Measurements from ENCODE around the gene RPS15. TPM values are rescaled to one million over a fixed set of nuclear protein-coding genes. Genes with fewer than 3 reads are reported as not detected.

RPS15 gene
- total and polyA plus RNA-seq, 9 of the 15 experiments (the other 6 are each of a cell fraction or from before 2014, with no cell fraction given) = 605 to 2,791 (median 957) TPM

DNA sequence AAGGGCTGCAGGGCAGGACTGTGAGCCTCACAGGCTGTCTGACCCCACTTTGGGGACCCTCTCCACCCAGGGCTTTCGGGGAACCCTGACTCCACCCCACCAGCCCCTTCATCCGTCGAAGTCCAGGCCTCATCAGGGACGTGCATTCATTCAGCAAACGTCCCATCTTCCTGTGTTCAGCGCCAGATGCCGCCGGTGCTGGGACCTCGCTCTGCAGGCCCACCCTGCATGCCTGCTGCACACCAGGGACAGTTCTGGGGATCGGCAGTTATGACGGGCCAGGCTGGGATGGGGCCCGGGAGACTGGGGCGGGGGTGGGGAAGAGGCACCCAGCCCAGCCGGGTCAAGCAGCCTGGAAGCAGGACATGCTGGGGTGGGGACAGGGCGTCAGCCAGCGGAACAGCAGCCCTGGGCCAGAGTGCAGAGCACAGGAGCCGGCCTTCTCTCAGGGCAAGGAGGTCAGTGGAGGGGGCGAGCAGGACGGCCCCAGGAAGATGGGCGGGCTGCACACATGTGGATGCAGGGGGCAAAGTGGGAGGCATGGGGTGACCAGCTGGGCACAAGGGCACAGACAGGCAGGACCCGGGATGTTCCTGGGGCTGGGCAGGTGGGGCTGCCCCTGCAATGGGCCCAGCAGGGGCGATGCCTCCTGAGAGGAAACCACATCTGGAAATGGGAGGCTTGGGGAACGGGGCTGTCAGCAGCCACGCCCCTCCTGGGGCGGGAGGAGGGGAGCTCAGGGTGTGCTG is 42.0 kb upstream of the RPS15 start (continued):
- TF ChIP-seq IRF9 (tag; IDR thresholded peaks at IDR 0.05) = no peak
- TF ChIP-seq, protein P1, sequence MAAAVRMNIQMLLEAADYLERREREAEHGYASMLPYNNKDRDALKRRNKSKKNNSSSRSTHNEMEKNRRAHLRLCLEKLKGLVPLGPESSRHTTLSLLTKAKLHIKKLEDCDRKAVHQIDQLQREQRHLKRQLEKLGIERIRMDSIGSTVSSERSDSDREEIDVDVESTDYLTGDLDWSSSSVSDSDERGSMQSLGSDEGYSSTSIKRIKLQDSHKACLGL (CRISPR knock-in tag; IDR thresholded peaks at IDR 0.05; ENCODE audit: borderline replicate concordance, poor library complexity, severe bottlenecking) = no peak
- no peak for TF ChIP-seq MAFF (IDR thresholded peaks at IDR 0.05; ENCODE audit: low read length)
- no peak for TF ChIP-seq E2F3 (CRISPR knock-in tag; IDR thresholded peaks at IDR 0.05)
- TF ChIP-seq SIN3A (IDR thresholded peaks at IDR 0.05; ENCODE audit: borderline replicate concordance in 2 of 2, control insufficient read depth in 1 of 2, low read depth in 2 of 2, low read length in 2 of 2) = no peak
- no peak for TF ChIP-seq WHSC1 (IDR thresholded peaks at IDR 0.05; ENCODE audit: low read length)
- TF ChIP-seq MXI1 (IDR thresholded peaks at IDR 0.05; ENCODE audit: low read depth, low read length) = no peak
- TF ChIP-seq, protein P2, sequence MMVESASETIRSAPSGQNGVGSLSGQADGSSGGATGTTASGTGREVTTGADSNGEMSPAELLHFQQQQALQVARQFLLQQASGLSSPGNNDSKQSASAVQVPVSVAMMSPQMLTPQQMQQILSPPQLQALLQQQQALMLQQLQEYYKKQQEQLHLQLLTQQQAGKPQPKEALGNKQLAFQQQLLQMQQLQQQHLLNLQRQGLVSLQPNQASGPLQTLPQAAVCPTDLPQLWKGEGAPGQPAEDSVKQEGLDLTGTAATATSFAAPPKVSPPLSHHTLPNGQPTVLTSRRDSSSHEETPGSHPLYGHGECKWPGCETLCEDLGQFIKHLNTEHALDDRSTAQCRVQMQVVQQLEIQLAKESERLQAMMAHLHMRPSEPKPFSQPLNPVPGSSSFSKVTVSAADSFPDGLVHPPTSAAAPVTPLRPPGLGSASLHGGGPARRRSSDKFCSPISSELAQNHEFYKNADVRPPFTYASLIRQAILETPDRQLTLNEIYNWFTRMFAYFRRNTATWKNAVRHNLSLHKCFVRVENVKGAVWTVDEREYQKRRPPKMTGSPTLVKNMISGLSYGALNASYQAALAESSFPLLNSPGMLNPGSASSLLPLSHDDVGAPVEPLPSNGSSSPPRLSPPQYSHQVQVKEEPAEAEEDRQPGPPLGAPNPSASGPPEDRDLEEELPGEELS (CRISPR knock-in tag; IDR thresholded peaks at IDR 0.05; ENCODE audit: borderline replicate concordance) = 0 out of 2 replicates have a peak, but pooled peaks have one; percentile 46
- no peak for TF ChIP-seq E2F8 (IDR thresholded peaks at IDR 0.05; ENCODE audit: low read depth, partially characterized antibody)
- no peak for TF ChIP-seq BRD9 (IDR thresholded peaks at IDR 0.05; ENCODE audit: low read depth, partially characterized antibody)
- TF ChIP-seq ESRRB (CRISPR knock-in tag; IDR thresholded peaks at IDR 0.05; ENCODE audit: borderline replicate concordance) = no peak
- no peak for TF ChIP-seq HLTF (IDR thresholded peaks at IDR 0.05)
- TF ChIP-seq, protein P3, sequence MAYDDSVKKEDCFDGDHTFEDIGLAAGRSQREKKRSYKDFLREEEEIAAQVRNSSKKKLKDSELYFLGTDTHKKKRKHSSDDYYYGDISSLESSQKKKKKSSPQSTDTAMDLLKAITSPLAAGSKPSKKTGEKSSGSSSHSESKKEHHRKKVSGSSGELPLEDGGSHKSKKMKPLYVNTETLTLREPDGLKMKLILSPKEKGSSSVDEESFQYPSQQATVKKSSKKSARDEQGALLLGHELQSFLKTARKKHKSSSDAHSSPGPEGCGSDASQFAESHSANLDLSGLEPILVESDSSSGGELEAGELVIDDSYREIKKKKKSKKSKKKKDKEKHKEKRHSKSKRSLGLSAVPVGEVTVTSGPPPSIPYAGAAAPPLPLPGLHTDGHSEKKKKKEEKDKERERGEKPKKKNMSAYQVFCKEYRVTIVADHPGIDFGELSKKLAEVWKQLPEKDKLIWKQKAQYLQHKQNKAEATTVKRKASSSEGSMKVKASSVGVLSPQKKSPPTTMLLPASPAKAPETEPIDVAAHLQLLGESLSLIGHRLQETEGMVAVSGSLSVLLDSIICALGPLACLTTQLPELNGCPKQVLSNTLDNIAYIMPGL (CRISPR knock-in tag; IDR thresholded peaks at IDR 0.05) = no peak
- TF ChIP-seq, protein P4, sequence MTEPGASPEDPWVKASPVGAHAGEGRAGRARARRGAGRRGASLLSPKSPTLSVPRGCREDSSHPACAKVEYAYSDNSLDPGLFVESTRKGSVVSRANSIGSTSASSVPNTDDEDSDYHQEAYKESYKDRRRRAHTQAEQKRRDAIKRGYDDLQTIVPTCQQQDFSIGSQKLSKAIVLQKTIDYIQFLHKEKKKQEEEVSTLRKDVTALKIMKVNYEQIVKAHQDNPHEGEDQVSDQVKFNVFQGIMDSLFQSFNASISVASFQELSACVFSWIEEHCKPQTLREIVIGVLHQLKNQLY (CRISPR knock-in tag; conservative IDR thresholded peaks at IDR 0.05) = no peak
- no peak for TF ChIP-seq ZNF586 (CRISPR knock-in tag; conservative IDR thresholded peaks at IDR 0.05)
- peak; percentile 28 for TF ChIP-seq RBM22 (IDR thresholded peaks at IDR 0.05; ENCODE audit: low read depth, low read length, poor library complexity, severe bottlenecking)

All from K562 (cell line).